ENCODE measurements around the gene PCIF1. TPM values are rescaled to one million over a fixed set of nuclear protein-coding genes. Genes with fewer than 3 reads are reported as not detected.
"Not testable (repeated sequence)": the region's sequence is repeated elsewhere in the genome, so short reads cannot be mapped to it uniquely, and the experiment has no call there.

Gene PCIF1
- total RNA-seq, 1 experiment from 2014 or later: 18.4 TPM

- Histone ChIP-seq H2AFZ (ENCODE audit: low read length) (no peak overlapping the region), H3K36me3 (ENCODE audit: low read depth, low read length) (peaks cover 55% of the 10 kb centered on the region), H3K4me3 (ENCODE audit: low read length) (no peak overlapping the region), H3K4me1 (ENCODE audit: insufficient read depth, low read length) (no peaks in the 10 kb centered on the region), H3K4me2 (ENCODE audit: low read length) (no peak overlapping the region), H3F3A (ENCODE audit: low read length, unreplicated experiment) (no peaks in the 10 kb centered on the region), H3K27ac (ENCODE audit: low read length) (no peak overlapping the region), H3K9me3 (ENCODE audit: low read length) (no peaks in the 10 kb centered on the region), H3K9me2 (replicated peaks; ENCODE audit: low read length) (no peaks in the 10 kb centered on the region), H3K27me3 (ENCODE audit: low read length) (no peaks in the 10 kb centered on the region), H4K20me1 (ENCODE audit: low read length) (no peaks in the 10 kb centered on the region), H3K79me2 (ENCODE audit: low read length) (no peaks in the 10 kb centered on the region), H3K9ac (ENCODE audit: low read length) (no peak overlapping the region)
- DNase-seq: no peak
- POLR2A ChIA-PET (ENCODE audit: unreplicated experiment): no interaction called here
- intact Hi-C loops (cut with micrococcal nuclease): no loop called here
- CTCF ChIA-PET: no interaction called here
- BruUV-seq (replicated peaks): no TSS peak
- TF ChIP-seq EZH2phosphoT487 (IDR thresholded peaks at IDR 0.05; ENCODE audit: borderline replicate concordance, low read length) (no peak), EZH2 (IDR thresholded peaks at IDR 0.05; ENCODE audit: low read length, unreplicated experiment) (no peak), CTCF (conservative IDR thresholded peaks at IDR 0.05; ENCODE audit: low read depth, low read length) (no peak)
- ATAC-seq: no peak
These were observed 17.7 kb downstream of the PCIF1 start for GRCh38 chr20:45951925-45952834.

- no peaks in the 10 kb centered on the region for H3K9me2 ChIP-seq (replicated peaks; ENCODE audit: low read length)
- no TSS peak for BruUV-seq (replicated peaks)
- POLR2A ChIA-PET (ENCODE audit: unreplicated experiment): no interaction called here
- no peak for ATAC-seq
- no peaks in the 10 kb centered on the region for H3K27me3 ChIP-seq (ENCODE audit: low read length)
- no peak overlapping the region for H3K4me3 ChIP-seq (ENCODE audit: low read length)
- no peaks in the 10 kb centered on the region for H3K4me1 ChIP-seq (ENCODE audit: insufficient read depth, low read length)
- H3K27ac ChIP-seq (ENCODE audit: low read length): no peak overlapping the region
- H3K79me2 ChIP-seq (ENCODE audit: low read length): no peaks in the 10 kb centered on the region
- intact Hi-C loops (cut with micrococcal nuclease): no loop called here
- peaks cover 57% of the 10 kb centered on the region for H3K36me3 ChIP-seq (ENCODE audit: low read depth, low read length)
- CTCF ChIA-PET: no interaction called here
- H3F3A ChIP-seq (ENCODE audit: low read length, unreplicated experiment): no peaks in the 10 kb centered on the region
- H2AFZ ChIP-seq (ENCODE audit: low read length): no peak overlapping the region
- no peak for DNase-seq
- no peak for TF ChIP-seq EZH2 (IDR thresholded peaks at IDR 0.05; ENCODE audit: low read length, unreplicated experiment)
- TF ChIP-seq EZH2phosphoT487 (IDR thresholded peaks at IDR 0.05; ENCODE audit: borderline replicate concordance, low read length): no peak
- TF ChIP-seq CTCF (conservative IDR thresholded peaks at IDR 0.05; ENCODE audit: low read depth, low read length): no peak
- no peaks in the 10 kb centered on the region for H3K9me3 ChIP-seq (ENCODE audit: low read length)
- no peak overlapping the region for H3K4me2 ChIP-seq (ENCODE audit: low read length)
- no peak overlapping the region for H3K9ac ChIP-seq (ENCODE audit: low read length)
- H4K20me1 ChIP-seq (ENCODE audit: low read length): no peaks in the 10 kb centered on the region
These were observed 18.4 kb downstream of the PCIF1 start for GRCh38 chr20:45952861-45953260.

GRCh38 chr20:45953672-45954071 is 19.2 kb downstream of the PCIF1 start:
- ChIA-PET POLR2A (ENCODE audit: unreplicated experiment) (no interaction called here), CTCF (no interaction called here)
- H3F3A ChIP-seq (ENCODE audit: low read length, unreplicated experiment): no peaks in the 10 kb centered on the region

GRCh38 chr20:45956326-45956725 is 21.8 kb downstream of the PCIF1 start:
- H3K9me2 ChIP-seq (replicated peaks; ENCODE audit: low read length); CTCF ChIA-PET: not testable (repeated sequence)
- peaks cover 60% of the 10 kb centered on the region for H3K36me3 ChIP-seq (ENCODE audit: low read depth, low read length)

More at GRCh38 chr20:45953672-45954071, 19.2 kb downstream of the PCIF1 start:
- H3K9me2 ChIP-seq (replicated peaks; ENCODE audit: low read length): no peaks in the 10 kb centered on the region
- DNase-seq (no peak), ATAC-seq (no peak)
- H3K4me2 ChIP-seq (ENCODE audit: low read length): no peak overlapping the region
- intact Hi-C loops (cut with micrococcal nuclease): no loop called here
- H3K27ac ChIP-seq (ENCODE audit: low read length): no peak overlapping the region
- H3K9me3 ChIP-seq (ENCODE audit: low read length): no peaks in the 10 kb centered on the region
- no peak for TF ChIP-seq EZH2 (IDR thresholded peaks at IDR 0.05; ENCODE audit: low read length, unreplicated experiment)
- TF ChIP-seq CTCF (conservative IDR thresholded peaks at IDR 0.05; ENCODE audit: low read depth, low read length): no peak
- TF ChIP-seq EZH2phosphoT487 (IDR thresholded peaks at IDR 0.05; ENCODE audit: borderline replicate concordance, low read length): no peak
- no TSS peak for BruUV-seq (replicated peaks)
- no peaks in the 10 kb centered on the region for H3K4me1 ChIP-seq (ENCODE audit: insufficient read depth, low read length)
- no peak overlapping the region for H2AFZ ChIP-seq (ENCODE audit: low read length)
- H3K36me3 ChIP-seq (ENCODE audit: low read depth, low read length): peaks cover 57% of the 10 kb centered on the region
- no peaks in the 10 kb centered on the region for H4K20me1 ChIP-seq (ENCODE audit: low read length)
- no peak overlapping the region for H3K9ac ChIP-seq (ENCODE audit: low read length)
- no peaks in the 10 kb centered on the region for H3K27me3 ChIP-seq (ENCODE audit: low read length)
- no peak overlapping the region for H3K4me3 ChIP-seq (ENCODE audit: low read length)
- H3K79me2 ChIP-seq (ENCODE audit: low read length): no peaks in the 10 kb centered on the region

More at GRCh38 chr20:45956326-45956725, 21.8 kb downstream of the PCIF1 start:
- H3K79me2 ChIP-seq (ENCODE audit: low read length); intact Hi-C loops (cut with micrococcal nuclease); POLR2A ChIA-PET (ENCODE audit: unreplicated experiment); H4K20me1 ChIP-seq (ENCODE audit: low read length); H3K9me3 ChIP-seq (ENCODE audit: low read length); H2AFZ ChIP-seq (ENCODE audit: low read length); H3K27me3 ChIP-seq (ENCODE audit: low read length); BruUV-seq (replicated peaks); H3K27ac ChIP-seq (ENCODE audit: low read length); H3F3A ChIP-seq (ENCODE audit: low read length, unreplicated experiment); H3K4me2 ChIP-seq (ENCODE audit: low read length); ATAC-seq; H3K9ac ChIP-seq (ENCODE audit: low read length); DNase-seq; H3K4me1 ChIP-seq (ENCODE audit: insufficient read depth, low read length); H3K4me3 ChIP-seq (ENCODE audit: low read length): not testable (repeated sequence)

Measured in PC-3 (cell line).